H1 (cell line): ENCODE data around the gene SPPL3. TPM values are rescaled to one million over a fixed set of nuclear protein-coding genes. Genes with fewer than 3 reads are reported as not detected.

Experiments
- CTCF ChIP-seq, 3 experiments: IDR thresholded peaks; 1 replicate in 2 of 3; 2 replicates in 1 of 3; pipeline versions ENCODE4 v1.5.1 to v1.6.1; 2011; ENCODE audit warnings: low read length in 3 of 3, mild to moderate bottlenecking in 3 of 3, inconsistent platforms in 2 of 3, low read depth in 1 of 3, moderate library complexity in 1 of 3; ENCODE audit not compliant: insufficient read depth in 1 of 3; ENCODE audit errors: control extremely low read depth in 1 of 3
- polyA plus RNA-seq, 7 experiments: library from polyadenylated mRNA; depleted of rRNA in 3 of 7; stranded (reverse) in 5 of 7; unstranded in 2 of 7; fragments of >200 nt in 5 of 7; fragments of 200-250 nt in 2 of 7; gene quantifications; 1 replicate in 5 of 7; 2 replicates in 1 of 7; 4 replicates in 1 of 7; pipeline versions ENCODE4 v1.2.1 to v1.2.3, GENCODE V29; 2011 to 2013; ENCODE audit warnings: missing spikeins in 2 of 7, mixed read lengths in 2 of 7
- total RNA-seq: library from RNA; stranded (reverse); fragmentation: NEBNext Ultra II Directional; extraction: Animal tissue kit (Norgen Biotek cat#: 25700); gene quantifications from 2 replicates; pipeline ENCODE4 v1.2.1, GENCODE V29; 2021

The SPPL3 gene
- total and polyA plus RNA-seq, 2 of the 8 experiments (the other 6 are each of a cell fraction or from before 2014, with no cell fraction given): 27.3 to 48.4 TPM

- TF ChIP-seq CTCF (IDR thresholded peaks at IDR 0.05; ENCODE audit: control extremely low read depth in 1 of 3, insufficient read depth in 1 of 3, low read depth in 1 of 3, low read length in 3 of 3): no peak
Measured at GRCh38 chr12:120767071-120768024, 136.8 kb downstream of the SPPL3 start (continued).
